Stimulated activated CD8-positive, alpha-beta memory T cell treated with anti-CD3 and anti-CD28 coated beads, Interleukin-7, amount 100 ng/mL, for 1 hour (primary cell): ENCODE measurements around the gene KATNB1.
"Not testable (repeated sequence)": the region's sequence is repeated elsewhere in the genome, so short reads cannot be mapped to it uniquely, and the experiment has no call there.

ENCODE experiments used
- DNase-seq, 2 donors: peaks; one replicate each; pipeline ENCODE4 v3.0.0-alpha.2; 2020; ENCODE audit warnings: low read depth in 2 of 2

The KATNB1 gene

GRCh38 chr16:57771141-57771785, 35.7 kb downstream of the KATNB1 start:
- no peak for DNase-seq

DNA sequence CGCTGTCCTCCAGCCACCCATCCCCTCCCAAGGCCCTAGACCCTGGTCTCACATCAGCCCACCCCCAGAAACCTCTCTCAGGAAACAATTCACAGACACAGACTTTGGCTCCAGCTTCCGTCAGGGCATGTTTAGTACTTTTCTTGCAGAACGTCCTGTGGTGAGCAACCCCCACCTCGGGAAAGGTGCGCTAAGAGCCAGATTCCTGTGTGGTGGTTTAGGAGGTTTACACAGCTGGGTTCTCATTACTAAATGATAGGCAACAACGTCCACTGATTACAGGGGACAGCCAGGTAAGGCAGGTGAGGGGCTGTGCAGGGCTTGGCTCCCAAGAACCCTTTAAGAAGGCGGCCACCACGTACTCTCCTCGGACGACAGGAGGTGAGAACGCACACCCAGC, 37.4 kb downstream of the KATNB1 start:
- DNase-seq = no peak

GRCh38 chr16:57773655-57774295, 38.2 kb downstream of the KATNB1 start:
- DNase-seq = no peak

GRCh38 chr16:57774705-57775285, 39.2 kb downstream of the KATNB1 start:
- no peak for DNase-seq

DNA sequence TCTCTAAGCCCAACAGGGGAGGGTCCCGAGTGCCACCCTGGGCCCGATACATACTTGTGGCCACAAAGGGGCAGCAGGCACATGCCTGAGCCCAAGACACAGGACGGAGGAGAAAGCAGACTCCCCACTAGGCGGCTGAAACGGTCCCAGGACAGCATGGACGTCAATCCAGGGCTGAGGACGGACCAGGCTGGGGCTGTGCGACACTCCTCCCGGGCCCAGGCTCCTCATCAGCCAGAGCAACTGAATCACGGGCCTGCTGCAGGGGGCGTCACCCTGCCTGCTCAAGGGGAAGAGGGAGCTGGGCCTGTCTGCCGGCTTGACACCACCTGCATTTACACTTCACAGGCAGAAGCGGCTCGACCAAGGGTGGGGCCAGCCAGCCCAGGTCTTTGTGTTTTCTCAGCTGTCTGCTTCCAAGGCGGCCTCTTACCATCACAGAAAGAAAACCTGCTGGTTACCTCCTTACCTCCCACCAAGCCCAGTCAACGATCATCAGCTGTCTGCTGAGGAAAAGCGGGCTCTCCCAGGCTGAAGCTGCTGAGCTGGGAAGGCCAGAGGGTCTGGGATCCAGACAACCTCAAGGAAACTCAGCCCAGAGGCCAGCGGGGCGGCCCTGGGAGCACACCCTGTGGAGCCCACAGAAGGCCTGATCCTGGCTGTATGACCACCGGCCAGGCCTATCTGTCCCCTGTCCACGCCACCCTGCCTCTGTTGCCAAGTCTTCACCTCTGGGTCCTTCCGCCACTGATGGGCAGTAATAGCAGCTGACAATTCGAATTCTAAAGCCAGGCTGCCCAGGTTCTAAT, 40.3 kb downstream of the KATNB1 start:
- DNase-seq = no peak

DNA sequence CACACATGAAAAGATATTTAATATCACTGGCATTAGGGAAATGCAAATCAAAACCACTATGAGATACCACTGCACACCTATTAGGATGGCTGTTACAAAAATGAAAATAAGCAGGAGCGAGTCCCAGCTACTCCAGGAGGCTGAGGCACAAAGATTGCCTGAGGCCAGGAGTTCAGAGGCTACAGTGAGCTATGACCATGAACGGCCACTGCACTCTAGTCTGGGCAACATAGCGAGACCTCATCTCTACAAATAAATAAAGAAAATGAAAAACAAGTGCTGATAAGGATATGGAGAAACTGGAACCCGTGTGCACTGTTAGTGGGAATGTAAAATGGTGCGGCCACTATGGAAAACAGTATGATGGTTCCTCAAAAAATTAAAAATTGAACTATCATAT, 43.1 kb downstream of the KATNB1 start:
- no peak for DNase-seq

DNA sequence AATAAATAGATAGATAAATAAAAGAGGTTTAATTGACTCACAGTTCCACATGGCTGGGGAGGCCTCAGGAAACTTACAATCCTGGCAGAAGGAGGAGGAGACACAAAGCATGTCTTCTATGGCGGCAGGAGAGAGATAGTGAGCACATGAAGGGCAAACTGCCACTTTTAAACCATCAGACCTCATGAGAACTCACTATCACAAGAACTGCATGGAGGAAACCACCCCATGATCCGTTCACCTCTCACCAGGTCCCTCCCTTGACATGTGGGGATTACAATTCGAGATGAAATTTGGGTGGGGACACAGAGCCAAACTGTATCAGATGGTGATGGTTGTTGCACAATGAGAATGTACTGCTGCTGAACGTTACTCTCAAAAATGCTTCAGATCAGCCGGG, 44.3 kb downstream of the KATNB1 start:
- DNase-seq = not testable (repeated sequence)

- DNase-seq = no peak
These were observed 45.8 kb downstream of the KATNB1 start for GRCh38 chr16:57781349-57781740.

GRCh38 chr16:57781741-57782606, 46.4 kb downstream of the KATNB1 start:
- no peak for DNase-seq

GRCh38 chr16:57782607-57783055, 47.1 kb downstream of the KATNB1 start:
- DNase-seq = not testable (repeated sequence)

- no peak for DNase-seq
These were observed 47.5 kb downstream of the KATNB1 start for GRCh38 chr16:57783116-57783515.

GRCh38 chr16:57783883-57784282, 48.3 kb downstream of the KATNB1 start:
- DNase-seq = no peak

DNA sequence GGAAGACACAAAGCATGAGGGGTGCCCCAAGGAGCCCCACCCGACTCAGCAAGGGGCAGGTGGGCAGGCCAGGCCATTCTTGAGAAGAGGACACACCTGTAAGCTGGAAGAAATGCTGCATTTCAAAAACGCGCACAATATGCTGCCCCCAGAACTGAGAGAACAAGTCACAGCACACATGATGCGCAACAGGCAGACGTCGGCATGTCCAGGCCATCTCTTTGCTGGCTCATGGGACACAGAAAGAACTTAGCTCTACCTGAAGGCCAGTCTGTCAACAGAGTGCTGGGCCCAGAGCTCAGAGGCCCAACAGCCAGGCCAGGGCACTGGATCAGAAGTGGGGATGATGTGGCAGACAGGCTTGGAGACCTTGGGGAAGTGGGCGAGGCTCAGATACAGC, 48.8 kb downstream of the KATNB1 start:
- no peak for DNase-seq

- no peak for DNase-seq
These were observed 49.8 kb downstream of the KATNB1 start for GRCh38 chr16:57785385-57785784.

GRCh38 chr16:57785924-57786323, 50.4 kb downstream of the KATNB1 start:
- DNase-seq = no peak

- no peak for DNase-seq
These were observed 51.3 kb downstream of the KATNB1 start for GRCh38 chr16:57786632-57787518.

DNA sequence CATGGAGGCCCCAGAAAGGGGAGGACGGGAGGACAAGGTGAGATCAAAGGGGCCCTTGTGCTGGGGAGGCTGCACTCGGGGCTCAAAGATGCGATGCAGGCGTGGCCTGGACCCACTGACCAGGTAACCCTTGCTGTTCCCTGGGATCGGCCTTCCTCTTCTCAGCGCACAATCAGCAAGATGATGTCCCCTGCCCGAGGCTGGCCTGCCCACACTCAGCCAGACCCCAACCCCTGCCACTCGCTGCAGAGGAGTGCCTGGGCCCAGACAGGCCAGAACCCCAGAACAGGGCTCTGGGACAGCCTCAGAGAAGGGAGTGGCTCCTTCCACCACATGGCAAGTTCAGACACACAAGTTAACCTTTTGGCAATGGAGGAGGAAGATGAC, 51.9 kb downstream of the KATNB1 start:
- DNase-seq = no peak

- DNase-seq = no peak
These were observed 52.8 kb downstream of the KATNB1 start for GRCh38 chr16:57788252-57788841.

GRCh38 chr16:57788951-57789350, 53.4 kb downstream of the KATNB1 start:
- DNase-seq = no peak
